Right hindlimb (tissue), 1 donor: ENCODE data around the gene SNX32.

Experiments used
- DNase-seq: peaks from one replicate; pipeline ENCODE4 v3.0.0-alpha.2; 2018

SNX32 gene

DNA sequence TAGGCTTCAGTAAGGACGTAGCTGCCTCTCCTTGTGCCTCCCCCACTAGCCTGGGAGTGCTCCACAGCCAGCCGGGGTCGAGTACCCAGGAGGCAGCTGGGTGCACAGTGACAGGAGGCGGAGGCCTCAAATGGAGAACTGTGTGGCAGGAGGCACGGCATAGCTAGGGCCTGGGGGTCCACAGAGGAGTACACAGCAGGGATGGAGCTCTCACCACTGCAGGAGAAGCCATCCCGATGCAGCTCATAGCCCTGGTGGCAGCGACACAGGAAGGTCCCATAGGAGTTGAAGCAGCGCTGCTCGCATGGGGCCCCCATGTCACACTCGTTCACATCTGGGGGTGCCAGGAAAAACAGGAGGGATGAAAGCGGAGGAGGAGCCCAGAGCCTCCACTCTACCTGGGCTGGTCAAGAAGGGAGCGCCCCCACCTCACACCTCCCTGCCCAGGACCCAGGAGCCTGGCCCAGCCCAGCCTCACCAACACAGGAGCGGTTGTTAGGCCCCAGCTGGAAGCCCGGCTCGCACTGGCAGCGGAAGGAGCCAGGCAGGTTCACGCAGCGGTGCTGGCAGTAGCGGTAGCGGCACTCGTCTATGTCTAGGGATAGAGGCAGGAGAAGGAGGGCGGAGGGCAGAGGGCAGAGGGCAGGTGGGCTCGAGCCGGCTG lies 36.0 kb downstream of the SNX32 start:
- no peak for DNase-seq

DNA sequence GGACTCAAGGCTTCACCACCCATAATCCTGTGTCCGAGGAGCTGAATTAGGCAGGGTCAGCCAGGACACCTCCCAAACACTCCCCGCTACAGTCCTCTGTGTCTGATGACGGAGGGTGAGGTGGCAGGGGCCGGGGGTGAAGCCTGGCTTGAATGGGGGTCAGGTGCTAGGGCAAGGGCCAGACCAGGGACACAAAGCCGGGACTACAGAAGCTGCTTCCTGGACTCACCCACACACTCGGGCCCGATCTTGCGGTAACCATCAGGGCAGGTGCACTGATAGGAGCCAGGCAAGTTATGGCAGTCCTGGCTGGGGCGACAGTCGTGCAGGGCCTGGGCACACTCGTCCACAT lies 36.5 kb downstream of the SNX32 start:
- DNase-seq: no peak

DNA sequence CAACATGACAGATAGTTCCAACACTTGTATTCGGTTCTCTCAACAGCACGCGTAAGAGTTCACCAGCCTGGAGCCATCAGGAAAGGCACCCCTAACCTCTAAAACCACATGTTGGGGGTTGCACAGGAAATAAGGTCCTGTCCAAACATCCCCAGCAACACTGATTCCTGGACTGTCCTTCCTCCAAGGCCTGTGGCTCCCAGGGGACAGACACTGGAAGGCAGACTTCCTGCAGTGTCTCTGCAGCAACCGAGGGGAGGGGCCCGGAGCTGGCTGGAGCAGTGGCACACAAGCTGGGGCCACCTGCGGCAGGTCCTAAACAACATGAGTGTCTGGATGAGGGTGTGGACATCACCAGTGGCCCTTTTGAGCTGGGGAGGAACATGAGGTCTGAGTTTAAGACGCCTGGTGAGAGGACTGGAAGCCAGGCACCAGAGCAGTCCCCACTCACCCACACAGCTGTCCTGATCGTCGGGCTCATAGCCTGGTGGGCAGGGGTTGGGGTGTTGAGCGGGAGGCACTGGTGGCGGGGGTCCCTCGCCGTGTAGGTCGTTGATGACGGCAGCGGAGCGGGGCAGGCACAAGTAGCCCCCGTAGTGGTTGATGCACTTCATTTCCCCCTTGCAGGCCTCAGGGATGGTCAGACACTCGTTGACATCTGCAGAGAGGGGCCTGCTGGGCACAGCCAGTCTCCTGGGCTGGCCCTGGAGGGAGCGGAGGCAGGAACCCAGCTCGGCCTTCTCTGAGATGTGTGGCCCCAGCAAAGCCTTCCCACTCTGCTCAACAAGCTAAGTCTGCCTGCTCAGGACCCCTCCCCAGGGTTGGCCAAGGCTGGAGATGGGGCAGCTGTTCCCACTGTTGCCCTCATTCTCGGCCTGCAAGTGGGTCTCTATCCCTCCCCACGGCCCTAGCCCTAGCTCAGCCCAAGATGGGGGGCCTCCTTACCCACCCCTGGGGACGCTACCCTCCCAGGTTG lies 37.2 kb downstream of the SNX32 start:
- peak; percentile 17 for DNase-seq

DNA sequence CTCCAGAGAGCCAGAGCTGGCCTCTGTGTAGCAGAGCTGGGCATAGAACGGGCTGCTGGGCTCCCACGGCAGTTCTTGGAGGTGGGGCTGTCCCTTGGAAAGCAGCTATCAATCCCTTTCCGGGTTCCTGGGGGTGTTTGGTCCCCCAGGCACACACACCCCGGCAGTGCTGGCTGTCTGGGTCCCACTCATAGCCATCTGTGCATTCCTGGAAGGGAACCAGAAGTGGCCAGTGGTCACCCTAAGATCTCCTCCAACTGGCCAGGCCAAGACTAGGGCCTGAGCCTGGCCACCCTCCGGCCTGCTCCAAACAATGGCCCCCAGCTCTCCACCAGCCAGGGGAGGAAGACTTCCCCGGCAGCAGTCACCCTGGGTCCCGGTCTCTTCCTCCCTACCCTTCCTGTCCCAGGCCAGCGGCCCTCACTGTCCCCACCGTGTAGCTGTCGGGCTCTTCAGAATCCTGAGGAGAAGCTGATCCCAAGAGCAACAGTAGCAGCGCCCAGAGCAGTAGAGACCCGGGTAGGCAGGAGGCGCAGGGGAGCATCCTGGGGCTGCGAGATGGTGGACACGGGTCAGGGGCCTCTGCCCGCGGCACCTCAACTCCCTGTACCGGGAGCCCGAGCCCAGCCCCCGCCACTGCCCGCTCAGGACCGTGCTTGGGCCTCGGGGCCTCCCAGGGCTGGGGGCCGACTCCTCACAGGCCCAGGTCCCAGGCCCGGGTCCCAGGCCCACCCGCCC lies 38.2 kb downstream of the SNX32 start:
- peak; percentile 52 for DNase-seq

DNA sequence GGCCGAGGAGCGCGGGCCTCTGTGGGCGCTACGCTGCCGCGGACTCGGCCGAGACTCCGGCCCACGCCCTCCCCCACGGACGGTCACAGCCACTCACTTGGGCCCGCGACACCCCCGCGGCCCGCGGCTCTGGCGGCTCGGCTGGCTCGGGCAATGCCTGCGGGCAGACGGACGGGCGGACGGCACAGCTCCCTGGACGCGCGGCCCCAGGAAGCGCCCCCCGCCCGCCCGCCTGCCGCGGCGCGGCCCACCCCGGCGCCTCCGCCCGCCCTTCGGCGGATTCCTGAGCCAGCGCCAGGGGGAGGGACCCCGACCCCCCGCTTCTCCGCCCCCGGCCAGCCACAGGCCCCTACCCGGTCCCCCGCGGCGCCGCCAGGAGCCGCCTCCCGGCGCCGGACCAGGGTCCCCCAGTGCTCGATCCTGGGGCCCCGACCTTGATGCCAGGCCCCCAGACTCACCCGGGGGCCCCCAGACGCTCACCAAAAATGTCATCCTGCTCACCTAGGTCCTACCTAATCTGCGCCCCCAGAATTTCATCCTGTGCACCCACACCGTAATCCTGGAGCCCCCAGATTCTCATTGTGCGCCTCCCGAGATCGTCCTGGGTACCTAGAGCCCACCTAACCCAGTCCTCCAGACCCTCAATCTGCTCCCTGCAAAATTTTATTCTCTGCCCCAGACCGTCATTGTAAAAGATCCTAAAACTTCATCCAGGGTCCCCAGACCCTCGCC lies 39.0 kb downstream of the SNX32 start, which contains the start of gene EFEMP2:
TSS of gene EFEMP2 (minus strand) at position 215 of the 732 bp plus-strand sequence. CDS start 446 bp downstream, outside the sequence.
- peak; percentile 88 for DNase-seq

DNA sequence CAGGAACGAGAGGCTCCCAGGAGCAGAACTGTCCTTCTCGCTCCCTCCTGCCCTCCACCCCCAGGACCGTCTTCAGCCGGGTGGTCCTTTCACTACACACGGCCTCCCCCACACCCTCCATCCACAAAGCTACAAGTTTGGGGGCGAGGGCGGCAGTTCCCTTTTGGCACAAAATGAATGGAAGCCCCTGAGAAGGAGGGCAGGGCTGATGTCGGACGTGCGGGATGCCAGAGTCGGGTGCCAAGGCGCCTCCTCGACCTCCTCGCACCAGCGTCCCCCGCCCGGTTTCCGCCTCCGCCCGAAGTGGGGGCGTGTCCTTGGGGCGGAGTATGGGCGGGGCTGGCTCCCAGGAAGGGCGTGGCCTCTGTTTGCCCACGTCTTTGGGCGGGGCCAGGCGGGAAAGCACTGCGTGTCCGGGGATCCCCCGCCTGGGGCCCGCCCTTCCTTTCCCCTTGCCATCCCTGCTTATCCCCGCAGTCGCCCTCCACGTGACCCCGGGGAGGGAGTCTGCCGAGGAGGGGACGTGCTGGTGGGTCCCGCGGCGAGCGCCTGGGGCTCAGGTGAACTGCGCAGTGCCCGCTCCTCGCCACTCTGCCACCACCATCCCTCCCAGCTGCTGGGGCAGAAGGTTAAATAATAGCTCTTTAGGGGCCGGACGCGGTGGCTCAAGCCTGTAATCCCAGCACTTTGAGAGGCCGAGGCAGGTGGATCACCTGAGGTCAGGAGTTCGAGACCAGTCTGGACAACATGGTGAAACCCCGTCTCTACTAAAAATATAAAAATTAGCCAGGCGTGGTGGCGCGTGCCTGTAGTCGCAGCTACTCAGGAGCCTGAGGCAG lies 39.8 kb downstream of the SNX32 start:
- peak; percentile 96 for DNase-seq

DNA sequence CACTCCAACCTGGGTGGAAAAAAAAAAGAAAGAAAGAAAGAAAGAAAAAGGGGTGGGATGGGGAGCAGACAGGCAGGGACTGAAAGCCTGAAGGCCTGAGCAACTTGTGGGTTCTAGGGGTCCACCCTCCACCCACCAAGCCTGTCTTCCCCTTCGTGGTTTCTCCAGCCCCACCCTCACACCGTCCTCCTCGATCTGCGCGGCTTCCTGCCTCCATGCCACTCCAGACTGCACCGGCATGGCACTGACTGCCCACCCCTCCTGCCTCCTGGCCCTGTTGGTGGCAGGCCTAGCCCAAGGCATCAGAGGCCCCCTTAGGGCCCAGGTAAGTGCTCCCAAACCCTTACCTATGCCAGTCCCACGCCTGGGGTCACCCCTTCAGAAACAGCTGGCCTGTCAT lies 45.9 kb downstream of the SNX32 start, which contains the start of gene CTSW:
TSS of gene CTSW (plus strand) at position 221 of the 400 bp plus-strand sequence. CDS start at position 239, 18 bp downstream.
- no peak for DNase-seq

DNA sequence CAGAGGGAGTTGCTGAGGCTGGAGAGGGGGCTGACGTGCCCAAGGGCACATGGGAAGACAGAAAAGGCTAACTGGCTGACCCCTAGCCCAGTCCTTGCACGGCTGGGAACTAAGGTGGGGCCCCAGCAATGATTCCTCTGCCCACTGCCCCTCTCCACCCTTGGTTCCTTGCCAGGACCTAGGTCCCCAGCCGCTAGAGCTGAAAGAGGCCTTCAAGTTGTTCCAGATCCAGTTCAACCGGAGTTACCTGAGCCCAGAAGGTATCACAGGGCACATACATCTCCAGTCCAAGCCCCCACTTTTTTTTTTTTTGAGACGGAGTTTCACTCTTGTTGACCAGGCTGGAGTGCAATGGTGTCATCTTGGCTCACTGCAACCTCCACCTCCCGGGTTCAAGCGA lies 46.3 kb downstream of the SNX32 start:
- no peak for DNase-seq

DNA sequence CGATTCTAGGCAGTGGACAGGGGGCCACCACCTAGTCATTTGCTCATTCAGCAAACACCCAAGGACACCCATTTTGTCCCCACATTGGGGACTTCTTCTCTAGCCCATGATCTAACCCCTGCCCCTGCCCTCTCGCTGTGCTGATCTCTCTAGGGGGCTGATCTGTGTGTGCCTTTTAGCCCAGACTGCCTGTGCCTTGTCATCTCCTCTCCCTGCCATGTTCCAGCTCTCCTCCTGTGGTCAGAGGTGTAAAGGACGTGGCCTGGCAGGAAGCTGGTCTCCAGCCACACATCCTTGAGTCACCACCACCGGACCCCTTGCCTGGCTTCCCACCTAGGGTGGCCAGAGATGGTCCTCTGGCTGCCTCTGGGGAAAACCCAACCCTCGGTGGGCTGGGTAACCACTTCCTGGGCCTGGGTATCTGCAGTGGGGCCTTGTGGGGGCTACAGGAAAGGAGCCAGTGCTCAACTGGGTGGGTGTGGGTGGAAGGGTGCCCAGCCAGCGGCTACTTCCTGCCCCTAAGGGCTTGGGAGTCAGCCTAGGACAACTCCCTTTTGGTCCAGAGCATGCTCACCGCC lies 47.2 kb downstream of the SNX32 start:
- DNase-seq: no peak

DNA sequence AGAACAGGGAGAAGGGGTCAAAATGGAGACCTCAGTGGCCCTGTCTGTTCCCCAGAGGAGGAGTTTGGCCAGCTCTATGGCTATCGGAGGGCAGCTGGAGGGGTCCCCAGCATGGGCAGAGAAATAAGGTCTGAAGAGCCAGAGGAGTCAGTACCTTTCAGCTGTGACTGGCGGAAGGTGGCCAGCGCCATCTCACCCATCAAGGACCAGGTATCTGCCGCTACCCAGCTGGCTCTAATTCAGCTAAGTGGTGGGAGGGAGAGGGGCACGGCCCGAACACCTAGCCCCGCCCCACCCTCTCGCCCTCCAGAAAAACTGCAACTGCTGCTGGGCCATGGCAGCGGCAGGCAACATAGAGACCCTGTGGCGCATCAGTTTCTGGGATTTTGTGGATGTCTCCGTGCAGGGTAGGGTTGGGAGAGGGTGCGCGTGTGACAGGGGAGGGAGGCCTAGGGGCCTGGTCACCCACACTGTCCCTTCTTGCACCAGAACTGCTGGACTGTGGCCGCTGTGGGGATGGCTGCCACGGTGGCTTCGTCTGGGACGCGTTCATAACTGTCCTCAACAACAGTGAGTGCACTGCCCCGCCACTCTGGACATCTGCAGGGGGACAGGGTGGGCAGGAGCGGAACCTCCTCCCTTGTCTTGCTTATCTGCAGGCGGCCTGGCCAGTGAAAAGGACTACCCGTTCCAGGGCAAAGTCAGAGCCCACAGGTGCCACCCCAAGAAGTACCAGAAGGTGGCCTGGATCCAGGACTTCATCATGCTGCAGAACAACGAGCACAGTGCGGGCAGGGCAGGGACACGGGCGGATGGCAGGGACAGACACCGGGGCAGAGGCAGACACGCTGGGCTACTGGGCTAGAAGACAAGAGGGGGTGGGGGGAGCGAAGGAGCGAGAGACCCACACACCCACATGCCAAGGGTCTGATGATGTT lies 48.6 kb downstream of the SNX32 start:
- DNase-seq: no peak

DNA sequence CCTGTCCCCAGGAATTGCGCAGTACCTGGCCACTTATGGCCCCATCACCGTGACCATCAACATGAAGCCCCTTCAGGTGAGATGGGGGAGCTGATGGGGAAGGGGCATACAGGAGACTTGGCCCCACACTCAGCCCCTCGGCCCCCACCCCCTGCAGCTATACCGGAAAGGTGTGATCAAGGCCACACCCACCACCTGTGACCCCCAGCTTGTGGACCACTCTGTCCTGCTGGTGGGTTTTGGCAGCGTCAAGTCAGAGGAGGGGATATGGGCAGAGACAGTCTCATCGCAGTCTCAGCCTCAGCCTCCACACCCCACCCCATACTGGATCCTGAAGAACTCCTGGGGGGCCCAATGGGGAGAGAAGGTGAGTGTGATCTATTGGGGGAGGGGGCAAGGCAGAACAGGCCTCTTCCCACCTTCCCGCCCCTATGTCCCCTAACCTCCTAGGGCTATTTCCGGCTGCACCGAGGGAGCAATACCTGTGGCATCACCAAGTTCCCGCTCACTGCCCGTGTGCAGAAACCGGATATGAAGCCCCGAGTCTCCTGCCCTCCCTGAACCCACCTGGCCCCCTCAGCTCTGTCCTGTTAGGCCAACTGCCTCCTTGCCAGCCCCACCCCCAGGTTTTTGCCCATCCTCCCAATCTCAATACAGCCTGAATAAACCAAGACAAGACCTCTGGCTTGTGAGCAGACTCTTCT lies 49.4 kb downstream of the SNX32 start:
- peak; percentile 21 for DNase-seq

DNA sequence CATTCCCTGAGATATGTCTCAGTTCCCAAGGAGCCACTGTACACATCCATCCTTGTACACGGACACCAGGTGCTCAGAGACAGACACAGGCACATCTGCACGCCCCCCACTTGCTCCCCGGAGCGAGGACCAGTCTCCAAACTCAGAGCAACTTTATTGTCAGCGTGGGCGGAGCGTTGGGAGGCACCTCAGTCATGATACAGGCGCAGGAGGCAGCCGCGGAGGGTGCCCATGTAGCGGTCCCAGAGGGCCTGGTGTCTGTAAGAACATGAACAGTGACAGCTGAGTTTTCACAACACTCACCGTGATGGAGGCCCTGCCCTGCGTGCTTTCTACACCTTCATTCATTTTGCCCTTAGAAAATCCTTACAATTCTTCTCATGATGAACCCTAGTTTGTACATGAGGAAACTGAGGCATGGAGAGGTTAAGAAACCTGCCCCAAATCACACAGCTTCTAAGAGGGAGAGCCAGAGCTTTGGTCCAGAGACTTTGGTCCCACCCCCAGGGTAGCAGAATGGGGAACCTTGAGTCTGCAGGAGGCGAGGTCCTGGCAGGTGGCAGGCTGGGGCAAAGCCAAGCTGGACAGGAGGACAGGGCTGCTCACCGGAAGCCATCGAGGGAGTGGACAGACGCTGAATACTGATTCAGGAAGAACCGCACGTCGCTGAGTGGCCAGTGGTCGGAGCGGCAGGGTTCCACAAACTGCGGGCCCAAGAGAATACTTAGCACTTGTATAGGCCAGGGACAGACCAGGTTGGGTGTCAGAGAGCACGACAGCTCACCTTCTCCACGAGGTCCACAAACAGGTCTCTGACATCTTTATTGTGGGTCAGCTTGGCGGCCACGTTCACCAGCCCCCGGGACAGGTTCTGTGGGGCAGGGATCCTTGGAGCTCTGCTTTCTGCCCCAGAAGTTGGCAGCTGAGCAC lies 50.3 kb downstream of the SNX32 start:
- no peak for DNase-seq

DNA sequence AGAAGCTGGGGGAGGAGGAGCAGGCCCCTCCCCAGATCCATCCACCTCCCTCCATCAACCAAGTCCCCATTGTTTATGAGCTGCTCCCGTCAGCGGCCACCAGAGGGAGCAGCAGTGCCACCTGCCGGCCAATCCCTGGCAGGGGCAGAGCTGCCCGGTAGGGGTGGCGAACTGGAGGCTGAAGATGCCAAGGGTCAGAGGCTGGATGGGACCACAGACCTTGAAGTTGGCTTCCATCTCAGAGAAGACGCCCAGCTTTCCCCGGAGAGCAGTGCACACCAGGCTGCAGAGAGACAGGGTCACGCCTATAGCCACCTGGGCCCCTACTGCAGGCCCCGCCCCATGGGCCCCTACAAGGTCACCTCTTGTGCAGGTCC lies 50.9 kb downstream of the SNX32 start:
- peak; percentile 79 for DNase-seq

DNA sequence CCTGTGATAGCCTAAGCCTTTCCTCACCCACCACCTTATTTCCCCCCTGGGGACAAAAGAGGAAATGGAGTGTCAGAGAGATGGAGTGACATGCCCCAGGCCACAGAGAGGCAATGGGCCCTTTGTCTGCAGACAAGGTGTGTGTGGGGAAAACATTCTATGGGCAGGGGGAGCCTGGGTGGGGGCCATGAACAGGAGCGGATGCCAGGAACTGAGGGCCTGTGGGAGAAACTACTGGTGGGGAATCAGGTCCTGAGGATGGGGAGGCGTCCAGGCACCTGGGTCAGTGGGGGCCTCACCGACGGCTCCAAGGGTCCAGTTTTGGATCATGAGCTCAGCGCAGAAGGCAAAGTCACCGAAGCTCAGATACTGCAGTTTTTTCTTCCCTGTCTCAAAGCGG lies 51.5 kb downstream of the SNX32 start:
- DNase-seq: no peak

DNA sequence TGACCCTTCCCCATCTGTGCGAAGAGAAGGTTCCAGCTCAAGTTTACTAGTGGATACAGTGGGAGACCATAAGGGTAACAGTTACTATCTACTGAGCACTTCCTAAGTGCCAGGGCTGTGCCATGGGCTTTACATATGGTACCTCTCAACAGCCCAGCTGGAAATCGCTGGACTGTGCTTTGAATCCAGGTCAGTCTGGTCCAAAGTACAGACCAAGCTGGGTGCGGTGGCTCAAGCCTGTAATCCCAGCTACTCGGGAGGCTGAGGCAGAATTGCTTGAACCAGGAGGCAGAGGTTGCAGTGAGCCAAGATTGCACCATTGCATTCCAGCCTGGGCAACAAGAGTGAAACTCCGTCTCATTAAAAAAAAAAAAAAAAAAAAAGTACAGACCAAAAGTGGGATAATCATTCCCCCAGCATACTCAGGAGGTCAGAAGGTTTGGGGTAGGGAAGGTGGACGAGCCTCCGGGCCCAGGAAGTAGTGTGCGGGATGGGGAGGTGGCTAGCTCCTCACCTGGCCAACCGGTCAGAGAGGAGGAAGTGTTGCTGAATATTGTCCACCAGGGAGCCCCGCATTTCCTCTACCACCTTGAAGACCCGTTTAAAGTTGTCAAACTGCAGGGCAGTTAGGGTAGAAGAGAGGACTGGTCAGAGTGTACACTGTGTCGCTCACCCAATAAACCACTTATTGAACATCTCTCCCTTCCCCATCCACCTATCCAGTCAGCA lies 52.2 kb downstream of the SNX32 start:
- DNase-seq: no peak

DNA sequence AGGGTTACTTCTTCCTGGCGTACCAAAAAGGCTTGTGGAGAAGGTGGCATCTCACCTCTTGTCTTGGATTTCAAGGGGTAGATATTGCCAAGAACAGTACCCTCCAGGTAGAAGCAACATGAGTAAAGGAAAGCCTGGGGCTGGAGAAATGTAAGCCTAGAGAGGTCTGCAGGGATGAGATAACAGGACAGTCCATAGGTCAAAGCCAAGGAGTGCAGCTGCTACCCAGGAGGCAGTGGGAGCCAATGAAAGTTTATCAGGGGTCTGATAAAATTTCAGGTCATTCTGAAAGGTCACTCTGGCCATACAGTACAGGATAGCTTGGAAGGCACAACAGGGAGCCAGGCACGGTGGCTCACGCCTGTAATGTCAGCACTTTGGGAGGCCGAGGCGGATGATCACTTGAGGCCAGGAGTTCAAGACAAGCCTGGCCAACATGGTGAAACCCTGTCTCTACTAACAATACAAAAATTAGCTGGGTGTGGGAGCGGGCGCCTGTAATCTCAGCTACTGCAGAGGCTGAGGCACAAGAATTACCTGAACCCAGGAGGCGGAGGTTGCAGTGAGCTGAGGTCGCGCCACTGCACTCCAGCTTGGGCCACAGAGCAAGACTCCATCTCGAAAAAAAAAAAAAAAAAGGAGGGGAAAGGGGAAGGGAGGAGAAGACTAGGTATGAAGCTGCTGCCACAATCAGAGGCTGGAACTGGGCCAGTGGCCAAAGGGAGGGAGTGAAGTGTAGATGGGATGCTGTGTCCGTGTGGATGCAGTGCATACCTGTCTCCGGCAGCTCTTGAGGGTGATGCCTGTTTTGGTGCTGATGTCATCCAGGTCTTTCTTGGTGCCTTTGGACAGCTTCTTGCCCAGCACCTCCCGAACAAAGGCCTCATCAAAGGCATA lies 53.3 kb downstream of the SNX32 start:
- DNase-seq: peak; percentile 27
